ENCODE measurements around the gene BTBD10. TPM values are rescaled to one million over a fixed set of nuclear protein-coding genes. Genes with fewer than 3 reads are reported as not detected.
A peak's percentile ranks its signal among the peaks of the same experiment; 100 is the strongest.

Gene BTBD10
- total RNA-seq, 1 experiment from 2014 or later = 30.2 TPM

DNA sequence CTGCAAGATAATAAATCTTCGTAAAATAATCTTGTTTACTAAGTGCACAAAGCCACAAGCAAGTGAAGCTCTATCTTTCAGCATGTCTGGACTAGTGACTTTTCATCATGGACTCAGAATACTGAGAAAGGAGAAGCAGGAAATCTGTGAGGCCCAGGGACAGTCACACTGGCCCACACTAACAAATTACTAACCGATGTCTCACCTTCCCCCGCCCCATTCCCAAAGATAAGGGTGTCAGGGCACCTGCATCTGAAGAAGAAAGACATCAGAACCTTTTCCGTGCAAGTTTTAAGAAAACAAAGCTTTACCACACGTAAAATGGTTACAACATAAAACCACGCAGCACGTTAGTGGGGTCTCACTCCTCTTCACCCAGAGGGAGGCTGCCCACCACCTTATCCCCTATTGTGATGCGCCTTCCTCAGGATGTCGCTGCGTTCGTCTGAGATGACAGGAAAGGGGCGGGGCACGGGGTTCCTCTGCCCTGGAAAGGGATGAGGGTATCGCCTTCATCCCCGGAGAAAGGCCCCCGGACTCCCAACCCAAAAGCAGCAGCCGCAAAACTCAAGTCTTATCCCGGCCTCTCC lies 616 bp downstream of the BTBD10 start:
- Histone ChIP-seq H3K36me3 (ENCODE audit: low read depth, low read length) (0 out of 2 replicates have a peak, but pooled peaks cover 4% of the 10 kb centered on the region), H3K27ac (ENCODE audit: low read length) (peak overlapping the region; percentile 60), H3K4me2 (ENCODE audit: low read length) (peak overlapping the region; percentile 83), H3K27me3 (ENCODE audit: low read length) (no peaks in the 10 kb centered on the region), H3K9me3 (ENCODE audit: low read length) (no peaks in the 10 kb centered on the region), H3F3A (ENCODE audit: low read length, unreplicated experiment) (no peaks in the 10 kb centered on the region), H3K79me2 (ENCODE audit: low read length) (peaks cover 56% of the 10 kb centered on the region), H3K9me2 (replicated peaks; ENCODE audit: low read length) (no peaks in the 10 kb centered on the region), H2AFZ (ENCODE audit: low read length) (peak overlapping the region; percentile 99), H3K9ac (ENCODE audit: low read length) (peak overlapping the region; percentile 96), H3K4me1 (ENCODE audit: insufficient read depth, low read length) (peaks cover 16% of the 10 kb centered on the region), H4K20me1 (ENCODE audit: low read length) (no peaks in the 10 kb centered on the region), H3K4me3 (ENCODE audit: low read length) (peak overlapping the region; percentile 92)
- ATAC-seq = peak; percentile 71
- CTCF ChIA-PET = interaction anchor here (0.6 kb wide), 2 partner anchors 183 to 212 kb away, joined by 3 read pairs; no protein-coding TSS in a partner anchor
- TF ChIP-seq EZH2phosphoT487 (IDR thresholded peaks at IDR 0.05; ENCODE audit: borderline replicate concordance, low read length) (no peak), EZH2 (IDR thresholded peaks at IDR 0.05; ENCODE audit: low read length, unreplicated experiment) (no peak), CTCF (conservative IDR thresholded peaks at IDR 0.05; ENCODE audit: low read depth, low read length) (no peak; the same call in 1 of the 2 replicates)
- DNase-seq = peak; percentile 72
- POLR2A ChIA-PET (ENCODE audit: unreplicated experiment) = interaction anchor here (0.5 kb wide), 1 partner anchor 755 kb away, joined by 5 read pairs; no protein-coding TSS in a partner anchor
- BruUV-seq (replicated peaks) = TSS peak; percentile 52
- intact Hi-C loops (cut with micrococcal nuclease) = loop anchor here (10.0 kb wide), 1 partner anchor 202 kb away; the partner anchor contains the start of gene FAR1

DNA sequence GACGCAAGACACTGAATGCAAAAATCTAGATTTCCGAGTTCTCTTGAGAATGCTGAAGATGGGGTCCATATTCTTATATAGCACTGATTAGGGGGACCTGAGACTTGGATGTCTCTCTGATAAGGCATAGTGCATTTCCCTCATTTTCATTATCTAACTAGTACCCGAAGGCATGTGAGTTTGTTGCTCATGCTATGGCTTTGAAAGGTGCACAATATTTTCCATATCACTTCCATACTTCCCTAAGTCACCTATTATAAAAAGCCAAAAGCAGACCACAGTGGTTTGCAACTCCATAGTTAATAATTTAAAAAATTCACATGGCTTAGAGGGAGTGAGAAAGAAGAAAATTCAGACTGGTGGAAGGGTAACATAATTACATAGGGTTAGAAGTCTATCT lies 1.7 kb downstream of the BTBD10 start:
- Histone ChIP-seq H3K27ac (ENCODE audit: low read length) (no peak overlapping the region), H3K9ac (ENCODE audit: low read length) (peak overlapping the region; percentile 96; the same call in 1 of the 2 replicates), H3K4me1 (ENCODE audit: insufficient read depth, low read length) (peaks cover 16% of the 10 kb centered on the region), H4K20me1 (ENCODE audit: low read length) (no peaks in the 10 kb centered on the region), H3K4me3 (ENCODE audit: low read length) (peak overlapping the region; percentile 92; the same call in 1 of the 2 replicates), H3K4me2 (ENCODE audit: low read length) (peak overlapping the region; percentile 83), H3K79me2 (ENCODE audit: low read length) (peaks cover 66% of the 10 kb centered on the region), H3F3A (ENCODE audit: low read length, unreplicated experiment) (no peaks in the 10 kb centered on the region), H3K36me3 (ENCODE audit: low read depth, low read length) (0 out of 2 replicates have a peak, but pooled peaks cover 4% of the 10 kb centered on the region), H3K27me3 (ENCODE audit: low read length) (no peaks in the 10 kb centered on the region), H3K9me2 (replicated peaks; ENCODE audit: low read length) (no peaks in the 10 kb centered on the region), H2AFZ (ENCODE audit: low read length) (no peak overlapping the region), H3K9me3 (ENCODE audit: low read length) (no peaks in the 10 kb centered on the region)
- intact Hi-C loops (cut with micrococcal nuclease) = loop anchor here (10.0 kb wide), 1 partner anchor 204 kb away; the partner anchor contains the start of gene FAR1
- no peak for ATAC-seq
- TF ChIP-seq EZH2phosphoT487 (IDR thresholded peaks at IDR 0.05; ENCODE audit: borderline replicate concordance, low read length) = no peak
- TF ChIP-seq EZH2 (IDR thresholded peaks at IDR 0.05; ENCODE audit: low read length, unreplicated experiment) = no peak
- TF ChIP-seq CTCF (conservative IDR thresholded peaks at IDR 0.05; ENCODE audit: low read depth, low read length) = no peak
- BruUV-seq (replicated peaks) = no TSS peak
- DNase-seq = no peak
- ChIA-PET POLR2A (ENCODE audit: unreplicated experiment) (no interaction called here), CTCF (no interaction called here)

Data from PC-3 (cell line).